SKM-1 treated with dmso at 0.1 percent for 144 hours (cell line): ENCODE results near the gene TAF11.
"Not testable (repeated sequence)": the region's sequence is repeated elsewhere in the genome, so short reads cannot be mapped to it uniquely, and the experiment has no call there.

Experiments
- DNase-seq: peaks from one replicate; lab custom pipeline; 2025; ENCODE audit not compliant: unreplicated experiment; lab: John Stamatoyannopoulos, UW

TAF11 gene

DNA sequence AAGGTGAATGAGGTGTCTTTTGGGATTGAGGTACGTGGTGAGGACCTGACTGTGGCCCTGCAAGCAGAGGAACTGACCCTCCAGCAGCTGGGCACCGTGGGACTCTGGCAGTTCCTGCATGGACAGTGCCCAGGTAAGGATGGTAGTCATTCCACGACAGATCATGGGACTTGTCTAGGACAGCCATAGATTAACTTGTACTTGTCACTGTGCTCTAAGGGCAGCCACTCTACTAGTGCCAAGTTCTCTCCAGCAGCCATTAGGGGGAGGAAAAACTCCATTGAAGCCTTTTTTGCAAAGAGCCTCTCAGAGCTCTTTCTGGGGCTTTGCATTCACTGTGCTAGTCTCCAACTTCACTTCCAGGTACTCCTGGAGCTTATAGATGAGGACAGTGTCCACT lies 20.4 kb downstream of the TAF11 start:
- no peak for DNase-seq

DNA sequence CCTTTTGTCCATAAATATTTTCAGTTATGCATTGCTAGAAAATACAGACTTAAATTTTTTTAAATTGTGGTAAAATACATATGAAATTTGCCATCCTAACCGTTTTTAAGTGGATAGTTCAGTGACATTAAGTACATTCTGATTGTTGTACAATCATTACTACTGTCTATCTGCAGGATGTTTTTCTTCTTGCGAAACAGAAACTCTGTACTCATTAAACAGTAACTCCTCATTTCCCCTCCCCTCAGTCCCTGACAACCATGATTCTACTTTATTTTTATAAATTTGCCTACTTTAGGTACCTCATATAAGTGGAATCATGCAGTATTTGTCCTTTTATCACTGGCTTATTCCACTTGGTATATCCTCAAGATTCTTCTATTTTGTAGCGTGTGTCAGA lies 21.3 kb downstream of the TAF11 start:
- DNase-seq = no peak

DNA sequence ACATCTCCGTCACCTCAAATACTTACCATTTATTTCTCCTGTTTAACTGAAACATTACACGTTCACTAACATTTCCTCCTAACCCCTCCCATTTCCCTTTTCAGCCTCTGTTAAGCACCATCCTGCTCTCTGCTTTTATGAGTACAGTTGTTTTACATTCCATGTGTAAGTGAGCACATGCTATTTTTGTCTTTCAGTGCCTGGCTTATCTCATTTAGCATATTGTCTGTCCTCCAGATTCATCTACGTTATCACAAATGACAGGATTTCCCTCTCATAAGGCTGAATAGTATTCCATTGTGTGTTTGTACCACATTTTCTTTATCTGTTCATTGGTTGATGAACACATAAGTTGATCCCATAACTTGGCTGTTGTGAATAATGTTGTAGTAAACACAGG lies 22.7 kb downstream of the TAF11 start:
- DNase-seq = no peak

DNA sequence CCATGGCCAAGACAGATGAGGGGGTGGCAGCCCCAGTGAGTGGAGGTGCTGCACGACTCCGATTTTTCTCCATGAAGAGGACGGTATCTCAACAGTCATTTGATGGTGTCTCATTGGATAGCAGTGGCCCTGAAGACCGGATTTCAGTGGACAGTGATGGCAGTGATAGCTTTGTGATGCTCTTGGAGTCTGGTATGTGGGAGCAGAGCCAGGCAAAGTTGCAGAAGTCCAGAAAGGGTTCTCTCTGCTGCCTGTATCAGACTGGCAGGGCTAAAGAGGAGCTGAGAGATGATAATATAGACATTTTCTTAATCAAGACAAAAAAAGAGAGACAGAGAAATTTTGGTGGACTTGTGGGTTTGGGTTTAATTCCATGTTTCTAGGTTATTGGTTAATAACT lies 23.8 kb downstream of the TAF11 start:
- DNase-seq = no peak

DNA sequence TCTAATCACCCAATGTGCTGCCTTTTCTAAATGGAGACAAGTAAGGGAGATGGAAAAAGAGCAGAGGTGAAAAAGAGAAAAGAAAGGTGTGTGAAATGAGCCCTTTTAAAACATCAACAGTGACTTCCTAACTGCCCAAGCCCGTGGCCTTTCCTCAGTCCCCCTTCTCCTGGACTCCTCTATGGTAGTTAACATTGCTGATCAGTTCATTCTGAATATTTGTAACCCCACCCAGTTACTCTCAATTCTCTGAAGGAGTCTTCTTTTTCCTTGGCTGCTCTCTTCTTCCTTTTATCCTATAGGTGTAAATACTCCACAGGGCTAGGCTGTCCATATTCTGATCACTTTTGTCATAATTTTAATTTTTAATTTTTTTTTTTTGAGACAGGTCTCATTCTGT lies 27.1 kb downstream of the TAF11 start:
- no peak for DNase-seq

DNA sequence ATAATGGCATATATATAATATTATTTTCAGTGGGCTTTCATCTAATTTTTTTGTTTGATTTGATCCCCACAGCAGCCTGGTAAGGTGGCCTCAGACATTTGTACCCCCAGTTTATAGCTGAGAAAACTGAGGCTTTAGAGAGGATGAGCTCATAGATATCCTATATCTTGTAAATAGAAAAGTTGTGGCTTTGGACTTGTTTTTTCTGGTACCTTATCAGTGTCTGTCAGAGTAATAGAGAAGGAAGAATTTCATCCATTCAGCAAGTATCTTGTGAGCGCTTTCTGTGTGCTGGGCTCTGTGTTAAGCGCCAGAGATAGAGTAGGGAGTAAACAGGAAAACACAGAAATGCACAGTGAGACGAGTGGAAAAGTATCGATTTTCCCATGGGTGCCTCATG lies 27.9 kb downstream of the TAF11 start:
- DNase-seq = no peak

DNA sequence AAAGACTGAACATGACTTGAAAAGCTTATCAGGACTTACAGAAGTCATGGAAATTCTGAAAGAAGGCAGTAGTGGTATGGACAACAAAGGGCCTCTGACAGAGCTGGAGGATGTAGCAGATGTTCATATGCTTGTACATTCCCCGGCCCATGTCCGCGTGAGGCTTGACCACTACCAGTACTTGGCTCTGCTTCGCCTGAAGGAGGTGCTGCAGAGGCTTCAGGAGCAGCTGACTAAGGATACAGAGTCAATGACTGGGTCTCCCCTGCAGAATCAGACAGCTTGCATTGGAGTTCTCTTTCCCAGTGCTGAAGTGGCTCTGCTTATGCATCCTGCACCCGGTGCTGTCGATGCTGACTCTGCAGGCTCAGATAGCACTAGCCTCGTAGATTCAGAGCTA lies 29.2 kb downstream of the TAF11 start:
- no peak for DNase-seq

DNA sequence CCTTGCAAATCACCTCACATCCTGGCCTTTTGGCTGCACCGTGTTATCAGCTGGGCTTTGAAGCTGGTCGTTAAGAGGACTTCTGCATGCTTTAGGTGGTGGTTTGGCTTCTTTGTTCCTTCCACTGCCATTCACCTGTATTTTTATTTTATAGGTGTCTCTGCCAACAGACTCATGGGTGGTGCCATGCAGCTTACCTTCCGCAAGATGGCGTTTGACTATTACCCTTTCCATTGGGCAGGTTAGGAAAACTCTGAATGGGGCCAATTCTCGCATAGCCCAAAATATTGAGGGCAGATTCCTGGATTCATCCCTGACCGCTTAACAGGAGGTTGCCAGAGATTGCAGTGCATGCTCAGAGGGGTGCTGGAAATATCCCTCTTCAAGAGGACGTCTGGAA lies 32.4 kb downstream of the TAF11 start:
- no peak for DNase-seq

DNA sequence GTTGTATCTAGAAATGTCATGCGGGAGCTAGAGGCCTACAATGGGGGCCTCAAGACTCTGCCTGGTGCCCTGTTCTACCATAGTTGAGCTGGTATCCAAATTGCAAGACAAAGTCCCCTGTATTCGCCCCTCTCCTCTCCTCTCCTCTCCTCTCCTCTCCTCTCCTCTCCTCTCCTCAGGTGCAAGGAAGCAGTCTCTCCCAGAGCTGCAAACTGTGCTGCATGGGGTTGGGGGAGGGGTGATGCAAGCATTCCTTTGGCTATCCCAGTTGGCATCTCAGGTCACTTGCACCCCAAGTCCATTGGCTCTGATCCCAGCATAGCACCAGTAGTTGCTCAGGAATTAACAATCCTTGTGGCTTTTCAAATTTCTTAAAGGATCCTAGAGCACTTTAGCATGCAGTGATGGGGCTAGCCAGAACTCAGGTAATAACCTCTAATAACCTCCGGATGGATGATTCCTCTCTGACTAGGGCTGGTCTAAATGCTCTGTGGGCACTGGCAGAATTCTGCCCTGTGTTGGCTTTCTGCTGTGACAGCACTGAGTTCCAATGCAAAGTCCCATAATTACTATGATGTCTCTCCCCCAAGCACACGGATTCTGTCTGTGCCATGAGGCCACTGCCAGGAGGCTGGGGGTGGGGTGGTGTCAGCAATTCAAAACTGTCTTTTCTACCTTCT lies 35.3 kb downstream of the TAF11 start:
- no peak for DNase-seq

DNA sequence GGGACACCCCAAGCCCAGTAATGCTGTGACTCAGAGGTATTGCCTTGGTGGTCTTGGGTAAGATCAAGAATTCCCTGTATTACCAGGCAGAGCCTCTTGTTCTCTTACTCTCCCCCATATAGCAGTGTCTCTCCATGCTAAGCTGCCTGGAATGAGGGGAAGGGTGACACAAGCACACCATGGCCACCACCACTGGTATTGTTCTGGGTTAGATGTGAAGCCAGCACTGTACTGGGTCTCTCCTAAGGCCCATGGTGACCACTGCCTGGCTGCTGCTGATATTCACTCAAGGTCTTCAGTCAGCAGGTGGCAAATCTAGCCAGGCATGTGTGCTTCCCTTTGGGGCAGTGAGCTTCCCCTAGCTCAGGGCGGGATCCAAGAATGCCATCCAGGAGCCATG lies 36.5 kb downstream of the TAF11 start:
- no peak for DNase-seq

DNA sequence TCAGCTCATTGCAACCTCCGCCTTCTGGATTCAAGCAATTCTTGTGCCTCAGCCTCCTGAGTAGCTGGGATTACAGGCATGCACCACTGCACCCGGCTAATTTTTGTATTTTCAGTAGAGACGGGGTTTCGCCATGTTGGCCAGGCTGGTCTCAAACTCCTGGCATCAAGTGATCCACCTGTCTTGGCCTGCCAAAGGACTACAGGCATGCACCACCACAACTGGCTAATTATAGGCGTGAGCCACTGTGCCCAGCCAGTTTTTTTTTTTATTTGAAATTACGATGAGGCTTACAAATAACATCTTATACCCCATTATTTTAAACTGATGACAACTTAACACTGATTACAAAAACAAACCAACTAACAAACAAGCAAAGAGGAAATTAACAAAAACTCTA lies 38.8 kb downstream of the TAF11 start:
- not testable (repeated sequence) for DNase-seq

DNA sequence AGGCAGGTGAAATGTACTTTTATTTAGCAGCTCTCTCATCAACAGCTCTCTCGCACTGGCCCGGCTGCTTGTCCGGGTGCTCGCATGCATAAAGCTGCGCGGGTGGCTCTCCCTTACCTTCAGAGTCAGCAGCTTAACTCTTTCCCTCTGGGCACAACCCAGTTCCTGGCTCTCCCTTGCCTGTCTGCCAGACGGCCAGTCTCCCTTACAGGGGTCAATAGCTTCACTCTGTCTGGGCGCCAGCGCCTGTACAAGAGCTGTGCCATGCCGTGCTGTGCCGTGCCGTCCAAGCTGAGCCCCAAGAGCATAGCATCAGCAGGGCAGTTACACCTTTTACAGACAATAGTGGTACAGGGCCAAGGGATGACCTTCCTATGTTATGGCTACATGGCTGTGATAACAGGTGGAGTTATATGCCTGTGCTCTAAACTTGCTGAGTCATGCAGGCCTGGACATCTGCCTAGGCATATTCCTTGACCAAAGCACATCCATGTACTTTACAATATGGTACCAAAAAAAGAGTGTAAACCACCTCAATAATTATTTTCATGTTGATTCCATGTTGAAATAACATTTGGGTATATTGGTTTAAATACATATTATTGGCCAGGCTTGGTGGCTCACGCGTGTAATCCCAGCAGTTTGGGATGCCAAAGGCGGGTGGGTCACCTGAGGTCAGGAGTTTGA lies 48.0 kb downstream of the TAF11 start:
- no peak for DNase-seq

DNA sequence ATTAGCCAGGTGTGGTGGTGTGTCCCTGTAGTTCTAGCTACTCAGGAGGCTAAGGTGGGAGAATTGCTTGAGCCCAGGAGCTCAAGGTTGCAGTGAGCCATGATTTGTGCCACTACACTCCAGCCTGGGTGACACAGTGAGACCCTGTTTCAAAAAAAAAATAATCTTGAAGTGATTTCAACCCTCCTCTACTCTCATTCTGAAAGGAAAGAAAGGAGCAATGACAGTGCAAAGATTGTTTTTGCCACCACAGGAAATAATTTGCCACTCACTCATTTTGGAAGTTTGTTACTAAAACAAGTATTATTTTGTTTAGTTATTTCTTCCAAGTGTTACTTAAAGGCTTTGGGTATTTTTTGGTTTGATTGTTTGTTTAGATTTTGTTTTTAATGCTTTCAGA lies 50.3 kb downstream of the TAF11 start:
- DNase-seq = no peak

DNA sequence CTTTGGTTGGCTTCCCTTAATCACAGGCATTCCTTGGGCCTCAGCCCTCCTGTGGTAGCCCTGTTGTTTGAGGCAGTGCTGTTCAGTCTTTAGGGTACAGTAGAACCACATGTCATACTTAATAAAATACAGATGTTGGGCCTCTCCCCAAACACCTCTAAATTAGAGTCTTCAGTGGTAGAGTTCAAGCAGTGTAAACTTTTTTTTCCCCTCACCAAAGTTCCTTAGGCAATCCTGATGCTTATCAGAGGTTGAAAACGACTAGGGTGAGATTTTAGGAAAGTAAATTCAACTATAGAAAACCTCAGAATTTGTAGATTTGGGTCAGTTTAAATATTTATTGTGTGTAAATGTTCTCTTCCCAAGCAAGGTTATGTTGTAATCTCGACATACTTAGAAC lies 51.4 kb downstream of the TAF11 start:
- no peak for DNase-seq

DNA sequence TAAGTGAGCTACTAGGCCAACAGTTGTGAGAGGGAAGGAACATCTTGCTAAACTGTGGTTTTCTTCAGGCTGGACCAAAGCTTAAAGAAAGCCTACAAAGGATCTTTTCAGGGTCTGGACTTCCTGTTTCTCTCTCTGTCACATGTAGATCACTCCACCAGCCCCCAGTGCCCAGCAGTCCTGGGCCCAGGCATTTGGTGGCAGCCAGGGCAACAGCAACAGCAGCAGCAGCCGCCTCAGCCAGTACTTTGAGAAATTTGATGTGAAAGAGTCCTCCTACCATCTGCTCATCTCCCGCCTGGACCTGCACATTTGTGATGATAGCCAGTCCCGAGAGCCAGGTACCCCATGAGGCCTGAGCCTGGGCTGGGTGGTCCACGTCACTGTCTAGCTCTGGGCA lies 51.8 kb downstream of the TAF11 start:
- peak; percentile 33 for DNase-seq

DNA sequence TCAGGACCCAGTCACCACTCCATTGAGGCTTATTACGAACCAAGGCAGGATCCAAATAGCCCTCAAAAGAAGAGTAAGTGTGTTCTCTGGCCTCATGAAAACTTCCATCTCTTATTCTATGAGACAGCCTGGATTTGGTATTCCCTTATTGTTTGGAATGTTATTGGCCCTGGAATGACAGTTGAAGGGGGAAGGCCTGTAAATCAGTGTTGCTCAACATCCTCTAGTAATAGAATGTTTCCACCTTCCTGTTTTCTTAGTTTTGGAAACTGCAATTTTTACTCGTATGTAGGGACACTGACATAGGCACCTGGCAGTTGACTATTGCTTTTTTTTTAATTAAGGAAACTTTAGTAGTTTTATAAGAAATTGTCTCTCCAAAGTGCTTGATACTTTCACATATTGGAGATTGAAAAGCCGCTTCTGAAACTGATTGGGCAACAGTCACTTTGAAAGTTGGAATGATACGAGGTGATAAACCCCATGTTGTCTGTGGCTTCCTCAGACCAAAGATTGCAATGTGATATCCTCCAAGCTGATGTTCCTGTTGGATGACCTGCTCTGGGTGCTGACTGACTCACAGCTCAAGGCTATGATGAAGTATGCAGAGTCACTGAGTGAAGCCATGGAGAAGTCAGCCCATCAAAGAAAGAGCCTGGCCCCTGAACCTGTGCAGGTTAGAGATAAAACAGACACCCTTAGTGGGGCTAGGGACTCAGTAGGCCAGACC lies 52.9 kb downstream of the TAF11 start:
- DNase-seq = peak; percentile 79

DNA sequence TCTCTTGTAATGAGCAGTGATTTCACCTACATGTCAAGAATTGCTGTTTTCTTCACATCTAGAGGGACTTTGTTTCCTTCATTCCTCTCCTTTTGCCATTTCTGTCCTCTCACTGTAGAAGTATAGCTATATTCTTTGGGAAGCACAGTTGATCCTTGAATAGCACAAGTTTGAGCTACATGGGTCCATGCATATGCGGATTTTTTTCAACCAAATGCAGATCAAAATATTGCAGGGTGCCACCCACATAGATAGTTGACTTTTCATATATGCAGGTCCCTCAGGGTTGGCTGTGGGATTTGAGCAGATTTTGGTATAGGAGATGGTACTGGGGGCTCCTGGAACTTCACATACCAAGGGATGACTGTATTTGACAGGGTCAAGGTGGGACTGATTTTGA lies 54.9 kb downstream of the TAF11 start:
- no peak for DNase-seq

DNA sequence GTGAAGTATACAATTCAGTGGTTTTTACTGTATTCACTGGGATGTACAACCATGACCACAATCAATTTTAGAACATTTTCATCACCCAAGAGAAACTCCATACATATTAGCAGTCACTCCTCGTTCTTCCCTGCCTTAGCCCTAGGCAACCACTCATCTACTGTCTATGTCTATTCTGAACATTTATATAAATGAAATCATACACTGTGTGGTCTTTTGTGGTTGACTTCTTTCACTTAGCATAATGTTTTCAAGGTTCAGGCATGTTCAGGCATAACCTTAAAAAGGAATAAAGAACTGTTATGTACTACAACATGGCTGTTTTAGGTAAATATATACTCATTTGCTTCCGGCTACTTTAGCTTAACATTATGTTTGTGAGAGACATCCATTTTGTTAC lies 58.7 kb downstream of the TAF11 start:
- no peak for DNase-seq
